Measurements from ENCODE around the gene TMEM250.
A peak's percentile ranks its signal among the peaks of the same experiment; 100 is the strongest.

TMEM250 gene

DNA sequence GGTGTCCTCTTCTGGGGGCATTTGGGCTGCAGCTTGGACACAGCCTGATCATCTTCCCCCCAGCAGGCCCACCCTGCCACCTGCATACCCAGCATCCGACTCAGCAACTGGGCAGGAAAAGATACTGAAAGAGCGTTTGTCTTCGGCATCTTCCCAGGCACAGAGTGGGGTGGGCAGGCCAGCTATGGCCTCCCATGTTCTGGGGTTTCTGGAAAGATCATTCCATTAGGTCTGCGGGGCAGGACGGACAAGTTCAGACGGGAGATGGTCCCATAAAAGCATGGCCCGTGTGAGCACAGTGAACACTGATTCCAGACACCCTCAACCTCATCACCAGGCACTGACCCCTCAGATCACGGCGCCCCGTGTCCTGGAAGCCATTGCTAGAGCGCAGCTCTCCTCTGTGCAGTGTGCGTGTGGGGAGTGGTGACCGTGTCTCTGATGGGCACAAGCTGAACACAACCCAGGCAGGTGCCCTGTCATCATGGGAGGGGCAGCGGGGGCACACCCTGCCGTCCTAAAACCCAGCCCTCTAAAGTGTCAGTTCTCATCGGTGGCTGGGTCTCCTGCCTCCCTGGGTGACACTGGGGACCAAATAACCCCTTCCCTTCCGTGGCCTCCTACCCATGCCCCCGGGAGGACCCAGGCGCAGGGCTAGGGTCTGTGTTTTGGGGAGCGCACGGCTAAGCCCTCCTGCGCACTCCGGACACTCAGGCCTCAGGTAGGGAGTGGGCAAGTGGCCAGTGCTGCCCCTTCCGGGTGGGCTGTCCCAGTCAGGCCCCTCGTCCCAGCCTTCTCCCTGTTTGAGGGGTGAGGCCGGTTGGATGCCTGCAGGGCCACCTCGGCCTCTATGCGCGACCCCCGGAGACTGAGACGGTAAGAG, 13.2 kb upstream of the TMEM250 start:
- no peak for DNase-seq

GRCh38 chr9:136129176-136129575, 10.5 kb upstream of the TMEM250 start:
- DNase-seq, result no peak

GRCh38 chr9:136128436-136128835, 9.8 kb upstream of the TMEM250 start:
- DNase-seq, result no peak

DNA sequence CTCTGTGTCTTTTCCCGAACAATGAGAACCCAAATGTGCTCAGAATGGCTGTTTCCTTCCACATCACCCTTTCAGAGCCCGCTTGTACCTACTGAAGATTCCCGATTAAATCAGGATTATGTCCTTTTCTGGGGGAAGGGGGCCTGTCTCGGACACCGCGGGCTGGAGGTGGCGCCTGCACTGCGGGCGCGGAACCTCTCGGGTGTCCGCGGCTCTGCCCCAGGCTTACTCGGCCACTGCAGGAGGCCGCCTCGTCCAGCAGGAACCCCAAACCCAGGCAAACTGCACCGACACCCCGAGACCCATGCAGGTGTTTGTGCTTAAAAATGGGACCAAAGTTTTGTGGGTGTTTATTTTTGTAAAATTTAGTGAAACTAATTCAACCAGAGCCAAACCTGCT, 8.6 kb upstream of the TMEM250 start:
- DNase-seq, result no peak

GRCh38 chr9:136124976-136125692, 6.5 kb upstream of the TMEM250 start:
- DNase-seq, result no peak

GRCh38 chr9:136122425-136123383, 4.0 kb upstream of the TMEM250 start:
- DNase-seq, result peak; percentile 48 to 75

- DNase-seq, result no peak
Measured at GRCh38 chr9:136121801-136122200, 3.1 kb upstream of the TMEM250 start.

DNA sequence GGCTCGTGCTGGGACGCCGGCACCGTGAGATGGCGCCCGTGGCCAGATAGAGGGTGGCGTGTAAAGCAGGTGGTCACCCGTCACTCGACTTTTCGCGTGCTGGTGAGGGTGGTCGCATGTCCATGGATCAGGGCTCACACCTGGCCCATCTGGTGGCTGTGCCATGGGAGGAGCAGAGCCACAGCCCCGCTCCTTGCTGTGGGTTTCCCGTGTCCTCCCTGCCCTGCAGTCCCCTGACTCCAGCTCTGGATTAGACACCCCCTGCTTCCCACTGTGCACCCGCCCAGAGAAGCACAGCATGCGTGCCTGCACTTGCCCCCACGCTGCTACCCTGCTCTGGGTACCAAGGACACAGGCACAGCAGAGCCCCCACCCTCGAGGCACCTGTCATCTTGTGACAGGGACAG, 1.8 kb upstream of the TMEM250 start:
- DNase-seq, result no peak

GRCh38 chr9:136119883-136120393, 1.3 kb upstream of the TMEM250 start:
- DNase-seq, result no peak

GRCh38 chr9:136119061-136119882, 597 bp upstream of the TMEM250 start:
- DNase-seq, result peak in 1 of 2 experiments; percentile 56

DNA sequence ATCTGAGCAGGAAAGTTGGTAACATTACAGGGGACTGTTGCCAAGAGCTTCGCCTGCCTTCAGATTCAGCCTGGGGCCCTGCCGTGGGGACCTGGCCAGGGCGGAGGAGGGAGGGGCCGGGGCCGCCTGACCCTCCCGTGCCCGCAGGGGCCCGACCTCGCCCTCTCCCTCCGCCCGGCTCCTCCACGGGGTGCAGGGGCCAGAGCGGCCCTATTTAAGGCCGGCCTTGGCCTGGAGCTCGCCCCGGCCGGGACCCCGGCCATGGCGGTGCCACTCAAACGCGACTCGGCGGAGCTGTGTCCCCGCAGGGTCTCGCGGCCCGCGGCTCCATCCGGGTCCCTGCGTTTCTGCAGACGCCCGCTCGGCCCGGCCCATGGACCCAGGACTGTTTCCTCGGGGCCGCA, 757 bp downstream of the TMEM250 start:
- DNase-seq, result no peak

GRCh38 chr9:136117291-136117915, 1.3 kb downstream of the TMEM250 start:
- peak in 1 of 2 experiments; percentile 28 for DNase-seq

DNA sequence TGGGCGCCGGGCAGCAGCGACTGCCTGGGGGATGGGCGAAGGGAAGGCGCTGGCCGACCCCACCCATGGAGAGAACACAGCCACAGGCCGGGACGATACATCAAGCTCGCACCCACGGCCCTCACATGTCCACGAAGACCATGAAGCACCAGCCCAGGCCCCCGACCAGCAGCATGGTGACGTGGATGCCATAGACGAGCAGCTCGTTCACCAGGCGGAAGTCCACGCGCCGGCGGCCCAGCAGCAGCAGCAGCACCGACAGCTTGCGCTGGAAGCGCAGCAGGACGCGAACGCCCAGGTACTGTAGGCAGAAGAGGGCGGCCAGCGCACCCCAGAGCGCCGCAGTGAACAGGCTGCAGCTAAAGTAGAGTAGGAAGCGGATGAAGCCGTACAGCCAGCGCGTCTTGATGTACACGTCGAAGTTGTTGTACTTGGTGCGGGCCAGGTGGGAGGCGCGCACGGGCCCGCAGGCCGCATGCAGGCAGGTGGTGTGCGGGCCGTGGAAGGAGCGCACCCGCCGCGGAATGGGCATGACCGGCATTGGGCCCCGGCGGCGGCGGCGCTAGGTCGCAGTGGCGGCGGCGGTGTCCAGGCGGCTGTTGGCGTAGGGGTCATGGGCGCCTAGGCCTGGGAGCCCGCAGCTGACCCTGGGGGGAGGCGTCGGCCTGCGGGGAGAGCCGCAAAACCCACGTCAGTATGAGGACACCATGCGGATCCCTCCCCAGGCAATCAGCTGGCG, 2.1 kb downstream of the TMEM250 start:
- no peak for DNase-seq

GRCh38 chr9:136115641-136116359, 2.9 kb downstream of the TMEM250 start:
- no peak for DNase-seq

- no peak for DNase-seq
Measured at GRCh38 chr9:136115206-136115605, 3.5 kb downstream of the TMEM250 start.

GRCh38 chr9:136114610-136115009, 4.1 kb downstream of the TMEM250 start:
- DNase-seq, result no peak

DNA sequence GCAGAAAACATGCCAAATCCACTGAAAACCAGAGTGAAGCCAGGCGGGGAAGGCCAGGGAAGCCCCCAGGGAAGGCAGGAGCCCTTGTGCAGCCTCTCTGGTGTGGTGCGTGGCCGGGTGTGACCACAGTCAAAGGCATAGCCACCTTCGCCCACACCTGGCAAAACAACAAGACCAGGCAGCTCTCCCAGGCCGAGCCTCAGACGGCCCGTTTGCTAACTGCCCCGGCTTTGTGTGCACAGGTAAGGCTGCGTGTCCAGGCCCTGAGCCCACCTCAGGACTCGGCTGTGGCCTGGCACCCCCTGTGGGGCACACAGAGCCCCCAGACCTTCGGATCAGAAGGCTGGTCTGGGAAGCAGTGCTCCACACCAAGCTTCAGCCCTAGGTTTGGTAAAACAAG, 6.1 kb downstream of the TMEM250 start:
- DNase-seq, result no peak

DNA sequence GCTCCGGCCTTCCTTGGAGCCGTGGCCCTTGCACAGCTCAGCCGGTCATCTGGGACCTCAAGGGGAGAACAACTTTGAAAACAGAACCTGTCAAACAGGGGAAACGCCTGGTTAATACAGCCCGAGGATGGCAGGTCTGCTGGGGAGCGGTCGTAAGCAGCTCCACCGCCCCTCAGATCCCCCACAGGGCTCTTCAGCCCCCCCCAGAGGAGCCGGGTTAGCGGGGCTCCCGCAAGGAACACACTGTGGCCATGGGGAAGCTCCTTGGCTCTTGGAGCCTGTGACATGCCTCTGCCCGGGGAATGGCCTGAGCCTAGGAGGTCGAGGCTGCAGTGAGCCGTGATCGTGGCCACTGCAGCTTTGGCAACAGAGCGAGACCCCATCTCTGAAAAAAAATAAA, 6.8 kb downstream of the TMEM250 start:
- DNase-seq, result no peak

- no peak for DNase-seq
Measured at GRCh38 chr9:136111190-136111589, 7.5 kb downstream of the TMEM250 start.
